Cardiac fibroblast (primary cell): Measurements from ENCODE around the gene CYSRT1.

ENCODE experiments used
- DNase-seq, 2 donors: peaks; one replicate each; pipeline versions ENCODE4 v3.0.0 to v3.0.0-alpha.2; 2010; ENCODE audit warnings: low read depth in 2 of 2
- H3K4me3 ChIP-seq, 2 donors: replicated peaks in 1 of 2; 1 replicate in 1 of 2; 2 replicates in 1 of 2; pipeline ENCODE4 v1.5.1; 2011; ENCODE audit warnings: low read depth in 2 of 2, low read length in 2 of 2, mild to moderate bottlenecking in 2 of 2, moderate library complexity in 1 of 2
- TF ChIP-seq, protein P1 (sequence below): IDR thresholded peaks from one replicate; pipeline ENCODE4 v1.5.1; 2011; ENCODE audit warnings: low read depth, mild to moderate bottlenecking, low read length, inconsistent platforms

Gene CYSRT1

DNA sequence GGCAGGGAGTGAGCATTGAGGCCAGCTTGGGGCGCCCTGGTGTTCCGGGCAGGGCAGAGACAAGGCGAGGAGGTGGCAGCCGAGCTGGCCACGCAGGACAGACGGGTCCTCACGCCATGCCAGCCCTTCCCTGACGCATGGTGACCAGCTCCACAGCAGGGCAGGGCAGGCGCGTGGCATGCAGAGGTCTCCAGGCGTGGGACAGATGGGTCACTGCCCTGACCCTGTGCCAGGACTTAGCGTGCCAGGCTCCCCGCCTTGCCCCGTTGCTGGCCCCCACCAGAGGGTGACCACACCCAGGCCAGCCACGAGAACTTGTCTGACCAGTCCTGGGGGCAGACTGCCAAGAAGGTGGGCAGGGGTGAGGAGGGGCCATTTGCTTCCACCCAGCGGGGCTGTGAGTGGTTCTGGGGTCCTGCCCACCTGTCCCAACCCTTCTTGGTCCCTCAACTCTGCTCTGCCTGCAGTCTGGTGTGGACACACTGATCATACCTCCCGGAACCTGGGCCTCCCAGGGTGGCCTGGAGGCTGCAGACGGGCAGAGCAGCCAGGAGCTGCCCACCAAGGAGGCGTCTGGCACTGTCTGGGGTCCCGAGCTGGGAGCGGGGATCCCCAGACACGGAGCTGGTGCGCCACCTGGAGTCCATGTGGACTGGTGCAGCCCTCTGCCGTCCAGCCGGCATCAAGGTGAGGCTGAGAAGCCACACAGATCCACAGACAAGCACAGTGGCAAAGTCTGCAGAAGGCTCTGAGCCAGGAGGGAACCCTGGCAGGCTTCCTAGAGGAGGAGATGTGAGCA, 2.3 kb downstream of the CYSRT1 start, which contains the start of gene RNF224:
Gene RNF224, plus strand, starts transcription at position 449 of the 799 bp plus-strand sequence. CDS start 834 bp downstream, outside the sequence.
- H3K4me3 ChIP-seq = no peak within 1 kb of the TSS
- DNase-seq = peak; percentile 75 to 81
- TF ChIP-seq, protein P1, sequence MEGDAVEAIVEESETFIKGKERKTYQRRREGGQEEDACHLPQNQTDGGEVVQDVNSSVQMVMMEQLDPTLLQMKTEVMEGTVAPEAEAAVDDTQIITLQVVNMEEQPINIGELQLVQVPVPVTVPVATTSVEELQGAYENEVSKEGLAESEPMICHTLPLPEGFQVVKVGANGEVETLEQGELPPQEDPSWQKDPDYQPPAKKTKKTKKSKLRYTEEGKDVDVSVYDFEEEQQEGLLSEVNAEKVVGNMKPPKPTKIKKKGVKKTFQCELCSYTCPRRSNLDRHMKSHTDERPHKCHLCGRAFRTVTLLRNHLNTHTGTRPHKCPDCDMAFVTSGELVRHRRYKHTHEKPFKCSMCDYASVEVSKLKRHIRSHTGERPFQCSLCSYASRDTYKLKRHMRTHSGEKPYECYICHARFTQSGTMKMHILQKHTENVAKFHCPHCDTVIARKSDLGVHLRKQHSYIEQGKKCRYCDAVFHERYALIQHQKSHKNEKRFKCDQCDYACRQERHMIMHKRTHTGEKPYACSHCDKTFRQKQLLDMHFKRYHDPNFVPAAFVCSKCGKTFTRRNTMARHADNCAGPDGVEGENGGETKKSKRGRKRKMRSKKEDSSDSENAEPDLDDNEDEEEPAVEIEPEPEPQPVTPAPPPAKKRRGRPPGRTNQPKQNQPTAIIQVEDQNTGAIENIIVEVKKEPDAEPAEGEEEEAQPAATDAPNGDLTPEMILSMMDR = peak; percentile 91

DNA sequence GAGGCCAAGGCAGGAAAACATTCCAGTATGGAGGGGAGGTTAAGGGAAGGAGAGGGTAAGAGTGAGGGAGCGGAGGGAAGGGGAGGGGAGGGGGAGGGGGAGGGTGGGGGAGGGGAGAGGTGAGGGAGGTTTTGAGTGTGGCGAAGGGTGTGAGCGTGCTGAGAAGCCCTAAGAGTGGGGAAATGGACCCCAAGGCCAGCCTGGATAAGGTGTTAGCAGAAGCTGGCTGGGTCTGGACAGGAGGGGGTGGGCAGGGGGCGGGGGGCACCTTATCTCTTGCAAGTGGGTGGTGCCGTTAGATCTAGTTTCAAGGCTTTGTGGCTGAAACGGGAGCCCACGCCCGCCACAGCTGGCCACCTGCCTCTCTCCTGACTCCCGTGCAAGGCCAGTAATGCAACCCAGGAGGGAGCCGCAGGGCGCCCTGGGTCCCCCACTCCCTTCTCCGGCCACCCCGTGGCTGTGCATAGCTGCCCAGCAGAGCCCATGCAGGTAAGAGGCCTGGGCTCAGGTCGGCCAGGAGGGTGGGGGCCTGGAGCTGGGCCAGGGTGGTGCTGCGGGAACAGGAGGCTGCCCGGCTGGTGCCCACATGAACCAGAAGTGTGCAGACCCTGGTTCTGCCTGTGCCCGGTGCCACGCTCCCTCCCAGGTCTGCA, 3.0 kb downstream of the CYSRT1 start:
- TF ChIP-seq, protein P1 = no peak
- no peak for DNase-seq
- no peak overlapping the region for H3K4me3 ChIP-seq

DNA sequence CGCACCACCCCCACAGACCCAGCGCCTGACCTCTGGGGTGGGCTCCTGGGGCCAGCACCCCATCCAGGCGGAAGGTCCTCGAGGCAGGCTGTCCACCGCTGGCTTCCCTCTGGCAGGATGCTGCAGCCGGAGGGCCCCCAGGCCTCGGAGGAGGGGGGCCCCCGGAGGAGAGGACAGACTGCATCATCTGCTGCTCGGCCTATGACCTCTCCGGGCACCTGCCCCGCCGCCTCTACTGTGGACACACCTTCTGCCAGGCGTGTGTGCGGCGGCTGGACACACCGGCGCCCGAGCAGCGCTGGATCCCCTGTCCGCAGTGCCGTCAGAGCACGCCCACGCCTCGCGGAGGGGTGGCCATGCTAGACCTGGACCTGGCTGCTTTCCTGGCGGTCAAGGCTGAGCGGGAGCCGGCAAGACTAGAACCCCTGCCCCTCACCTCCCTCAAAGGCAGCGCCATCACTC, 3.6 kb downstream of the CYSRT1 start:
- H3K4me3 ChIP-seq = no peak overlapping the region
- TF ChIP-seq, protein P1 = no peak

DNA sequence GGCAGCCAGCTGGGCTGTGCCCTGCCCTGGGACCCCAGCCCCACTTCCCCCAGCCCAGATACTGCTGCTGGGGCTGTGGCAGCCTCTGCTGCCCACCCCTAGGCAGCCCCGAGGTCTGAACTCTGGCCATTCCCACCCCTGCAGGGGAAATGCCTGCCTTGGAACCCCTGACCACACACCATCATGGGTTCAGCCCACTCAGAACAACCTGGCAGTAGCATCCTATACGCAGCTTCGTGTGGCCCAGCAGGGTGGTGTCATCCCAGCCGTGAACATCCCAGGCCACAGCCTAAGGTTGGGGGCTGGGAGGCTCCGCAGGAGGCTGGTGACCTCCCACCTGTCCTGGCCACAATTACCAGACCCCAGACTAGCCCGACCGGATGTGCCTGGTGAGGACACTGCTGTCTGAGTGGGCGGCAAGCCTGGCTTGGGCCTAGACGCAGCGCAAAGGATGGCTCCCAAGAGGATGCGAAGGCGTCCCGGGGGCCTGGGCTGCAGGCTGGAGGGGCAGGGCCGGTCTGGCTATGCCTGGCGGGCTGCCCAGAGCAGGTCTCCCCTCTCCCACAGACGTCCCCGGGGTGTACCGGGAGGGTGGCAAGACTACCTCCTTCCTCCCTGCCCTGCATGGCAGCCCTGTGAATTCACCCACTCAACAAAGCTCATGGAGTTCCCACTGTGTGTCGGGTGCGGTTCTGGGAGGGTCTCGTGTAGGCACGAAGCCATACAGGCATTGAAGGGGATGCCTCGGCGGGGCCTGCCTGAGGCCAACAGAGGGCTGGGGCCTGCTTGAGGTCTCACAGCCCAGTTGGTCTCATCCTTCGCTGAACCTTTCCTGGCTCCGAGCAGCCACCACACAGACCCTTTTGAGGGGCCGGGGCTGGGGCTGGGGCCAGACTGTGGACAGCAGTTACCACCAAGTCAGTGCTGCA, 4.3 kb downstream of the CYSRT1 start:
- TF ChIP-seq, protein P1 = no peak
- H3K4me3 ChIP-seq = no peak overlapping the region
- no peak for DNase-seq

More for the DNA sequence above, 3.6 kb downstream of the CYSRT1 start:
- DNase-seq = no peak

DNA sequence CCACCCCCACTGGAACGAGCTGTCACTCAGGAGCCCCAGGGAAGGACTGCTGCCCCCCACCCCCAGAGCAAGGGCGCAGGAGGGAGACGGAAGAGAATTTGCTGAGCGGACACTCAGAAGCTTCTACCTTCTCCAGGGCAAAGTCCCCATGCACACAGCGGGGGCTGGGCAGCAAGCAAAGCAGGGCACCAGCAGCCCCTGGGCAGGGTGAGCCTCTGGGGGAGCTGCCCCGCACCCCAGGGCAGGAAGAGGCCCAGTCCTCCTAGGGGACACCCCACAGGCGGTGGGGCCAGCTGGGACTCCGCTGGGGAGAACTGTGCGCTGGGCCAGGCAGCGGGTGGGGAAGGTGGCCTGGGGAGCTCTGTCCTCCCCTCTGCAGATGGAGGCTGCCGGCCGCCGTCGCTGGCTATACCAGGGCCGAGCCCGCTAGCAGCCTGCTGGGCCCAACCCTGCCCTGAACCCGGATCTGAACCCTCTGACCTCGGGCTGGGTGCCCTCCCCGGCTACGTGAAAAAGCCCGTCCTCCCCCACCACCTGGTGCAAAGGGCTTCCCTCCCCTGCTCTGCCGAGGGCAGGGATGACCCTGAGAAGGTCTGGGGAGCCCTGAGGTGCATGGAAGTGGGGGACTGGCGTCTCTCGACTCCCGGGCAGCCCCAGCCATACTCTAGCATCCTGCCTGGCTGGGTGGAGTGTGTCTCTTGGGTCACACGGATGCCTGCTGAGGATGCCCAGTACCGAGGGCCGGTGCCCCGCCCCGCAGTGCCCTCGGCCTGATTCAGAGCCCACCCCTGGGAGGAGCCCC, 5.1 kb downstream of the CYSRT1 start:
- H3K4me3 ChIP-seq = no peak overlapping the region
- TF ChIP-seq, protein P1 = no peak
- DNase-seq = no peak
